B cell (primary cell): ENCODE data around the gene FGD4. TPM values are rescaled to one million over a fixed set of nuclear protein-coding genes. Genes with fewer than 3 reads are reported as not detected.

Experiments
- ATAC-seq: fragments of 200-7000 bp; cut with Tn5 transposase; one replicate; pipeline ENCODE4 v1.10.0; 2021; ENCODE audit warnings: low read depth, mild to moderate bottlenecking, moderate number of reproducible peaks, moderate library complexity
- CTCF ChIA-PET: fragments of 350-600 bp; sonication (Branson Sonifier 250); formaldehyde crosslinking; loops from one replicate; lab custom pipeline; 2021; ENCODE audit warnings: antibody characterized with exemption, inconsistent platforms; lab: Charles Lee
- POLR2A ChIA-PET: fragments of 350-600 bp; sonication (Branson Sonifier 250); formaldehyde crosslinking; loops from one replicate; lab custom pipeline; 2021; ENCODE audit warnings: antibody characterized with exemption; lab: Charles Lee
- DNase-seq: peaks from one replicate; pipeline ENCODE4 v3.0.0; 2013
- H2AFZ ChIP-seq: 2 replicates; pipeline ENCODE4 v1.6.1; 2012; ENCODE audit warnings: mild to moderate bottlenecking, low read depth, low read length; ENCODE audit not compliant: insufficient read depth, poor library complexity, severe bottlenecking
- H3K27ac ChIP-seq, 2 donors: 1 replicate in 1 of 2; 2 replicates in 1 of 2; pipeline ENCODE4 v1.5.1; 2012 to 2013; ENCODE audit warnings: low read length in 2 of 2, mild to moderate bottlenecking in 2 of 2, moderate library complexity in 1 of 2
- H3K27me3 ChIP-seq, 4 experiments: fragments of 200-600 bp in 1 of 4; sonication (generic) in 1 of 4; replicated peaks in 1 of 4; 1 replicate in 2 of 4; 2 replicates in 2 of 4; pipeline versions ENCODE4 v1.6.1 to v1.7.0; 2013 to 2016; ENCODE audit warnings: low read length in 3 of 4, mild to moderate bottlenecking in 2 of 4, mixed read lengths in 1 of 4, moderate library complexity in 1 of 4; ENCODE audit not compliant: insufficient read depth in 4 of 4, control insufficient read depth in 3 of 4; ENCODE audit errors: control extremely low read depth in 1 of 4
- H3K36me3 ChIP-seq, 2 experiments: replicated peaks in 1 of 2; 1 replicate in 1 of 2; 2 replicates in 1 of 2; pipeline versions ENCODE4 v1.6.1 to v1.7.1; 2013; ENCODE audit warnings: low read length in 1 of 2; ENCODE audit not compliant: insufficient read depth in 2 of 2, control insufficient read depth in 1 of 2; ENCODE audit errors: control extremely low read depth in 1 of 2, extremely low read depth in 1 of 2
- H3K4me1 ChIP-seq, 2 donors: fragments of 200-600 bp in 1 of 2; sonication (generic) in 1 of 2; 1 replicate in 1 of 2; 2 replicates in 1 of 2; pipeline versions ENCODE4 v1.5.1 to v1.6.1; 2013 to 2017; ENCODE audit warnings: low read length in 2 of 2; ENCODE audit not compliant: control insufficient read depth in 2 of 2, insufficient read depth in 2 of 2
- H3K4me2 ChIP-seq: replicated peaks from 2 replicates; pipeline ENCODE3; 2012; ENCODE audit warnings: mild to moderate bottlenecking, low read depth, low read length; ENCODE audit not compliant: poor library complexity, severe bottlenecking
- H3K4me3 ChIP-seq, 5 experiments: fragments of 200-600 bp in 1 of 5; sonication (generic) in 1 of 5; 1 replicate in 3 of 5; 2 replicates in 2 of 5; pipeline versions ENCODE4 v1.5.1 to v1.7.0; 2011 to 2016; ENCODE audit warnings: low read length in 4 of 5, mild to moderate bottlenecking in 4 of 5, low read depth in 2 of 5, control low read depth in 1 of 5, moderate library complexity in 1 of 5; ENCODE audit not compliant: insufficient read depth in 1 of 5; ENCODE audit errors: control extremely low read depth in 1 of 5, extremely low read depth in 1 of 5
- H3K79me2 ChIP-seq: fragments of 200-600 bp; sonication (generic); one replicate; pipeline ENCODE4 v1.6.0; 2016; ENCODE audit warnings: low read length; ENCODE audit not compliant: control insufficient read depth, insufficient read depth
- H3K9ac ChIP-seq: fragments of 200-600 bp; sonication (generic); 2 replicates; pipeline ENCODE4 v1.6.1; 2017; ENCODE audit warnings: mild to moderate bottlenecking, low read length, moderate library complexity
- H3K9me3 ChIP-seq, 3 donors: one replicate each; pipeline versions ENCODE4 v1.6.1 to v1.7.1; 2013; ENCODE audit warnings: low read length in 2 of 3; ENCODE audit not compliant: control insufficient read depth in 2 of 3, insufficient read depth in 1 of 3; ENCODE audit errors: control extremely low read depth in 1 of 3
- H4K20me1 ChIP-seq: 2 replicates; pipeline ENCODE4 v1.6.0; 2012; ENCODE audit warnings: mild to moderate bottlenecking, low read length; ENCODE audit not compliant: insufficient read depth, control insufficient read depth, poor library complexity, severe bottlenecking
- H3K27ac Mint-ChIP-seq: one replicate; pipeline ENCODE4 v1.8.0; 2021; ENCODE audit warnings: mixed read lengths
- H3K27me3 Mint-ChIP-seq: one replicate; pipeline ENCODE4 v1.8.0; 2021; ENCODE audit warnings: mixed read lengths
- H3K4me1 Mint-ChIP-seq: one replicate; pipeline ENCODE4 v1.8.0; 2021; ENCODE audit warnings: mixed read lengths
- H3K4me3 Mint-ChIP-seq: one replicate; pipeline ENCODE4 v1.8.0; 2021; ENCODE audit warnings: mixed read lengths
- H3K9me3 Mint-ChIP-seq: one replicate; pipeline ENCODE4 v1.8.0; 2022; ENCODE audit warnings: mixed read lengths; ENCODE audit not compliant: insufficient read depth
- CTCF ChIP-seq: fragments of 200-600 bp; IDR thresholded peaks from one replicate; pipeline ENCODE4 v1.8.0; 2022; ENCODE audit warnings: antibody characterized with exemption, mild to moderate bottlenecking
- EZH2 ChIP-seq: IDR thresholded peaks from 2 replicates; pipeline ENCODE4 v1.6.1; 2012; ENCODE audit warnings: borderline replicate concordance, low read depth, mild to moderate bottlenecking, moderate library complexity, low read length; ENCODE audit not compliant: insufficient read depth, poor library complexity, severe bottlenecking
- WGBS: methylation state at CpG from one replicate; pipeline ENCODE4 v1.1.5; 2013; ENCODE audit warnings: missing lambda C conversion rate; ENCODE audit not compliant: insufficient coverage; 5-methylcytosine and 5-hydroxymethylcytosine counted together
- intact Hi-C: fragments of 100-400 bp; cut with micrococcal nuclease; formaldehyde crosslinking; loops from one replicate; pipeline ENCODE4 v1.10.0; 2022
- polyA plus RNA-seq: library from polyadenylated mRNA; depleted of rRNA; stranded (reverse); fragments of >200 nt; gene quantifications from 2 replicates; pipeline ENCODE4 v1.2.3, GENCODE V29; 2012
- total RNA-seq, 2 donors: library from RNA; stranded (reverse); fragments of 120-200 nt in 1 of 2; gene quantifications; 1 replicate in 1 of 2; 2 replicates in 1 of 2; pipeline versions ENCODE4 v1.2.3 to v1.2.4, GENCODE V29; 2013 to 2022

Gene FGD4
- total and polyA plus RNA-seq, 2 donors (not counting 1 experiment from before 2014, with no cell fraction given): 2.1 to 2.8 TPM

DNA sequence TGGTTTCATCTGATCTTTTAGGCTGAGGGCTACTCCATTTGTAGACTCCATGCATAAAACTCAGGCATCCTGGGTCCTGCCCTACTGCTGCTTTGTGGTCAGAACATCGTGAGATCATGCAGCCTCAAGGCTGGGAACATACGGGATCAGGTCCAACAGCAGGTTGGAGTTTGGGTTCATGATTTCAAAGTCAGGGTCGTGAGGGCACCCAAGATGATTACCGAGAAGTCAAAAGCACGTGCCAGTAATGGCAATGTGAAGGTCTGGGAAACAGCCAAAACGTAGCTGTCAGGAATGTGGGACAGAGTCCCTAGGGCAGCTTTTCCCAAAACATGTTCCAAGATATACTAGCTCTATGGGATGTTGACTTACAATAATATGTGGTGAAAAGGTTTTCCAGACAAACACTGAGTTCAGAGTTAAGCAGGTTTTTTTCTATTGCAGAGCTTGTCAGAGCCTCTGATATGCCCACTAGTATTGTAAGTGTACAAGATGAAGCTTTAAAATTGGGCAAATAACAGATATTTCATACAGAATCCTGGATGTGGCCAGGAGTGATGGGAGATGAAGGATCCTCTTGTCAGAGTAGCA, 149.4 kb downstream of the FGD4 start:
- Mint-ChIP-seq H3K4me1 (peaks cover 42% of the 10 kb centered on the region), H3K4me3 (no peak overlapping the region), H3K9me3 (no peaks in the 10 kb centered on the region), H3K27me3 (no peaks in the 10 kb centered on the region), H3K27ac (peak overlapping the region; percentile 48)
- 96% methylated on average over 5 of the region's 6 CpGs for WGBS
- H3K79me2 ChIP-seq: peaks cover 22% of the 10 kb centered on the region
- TF ChIP-seq EZH2 (no peak), CTCF (no peak)
- H3K27ac ChIP-seq: peak overlapping the region in 1 of 2 donors; percentile 37
- CTCF ChIA-PET: no interaction called here
- peak overlapping the region; percentile 59 for H2AFZ ChIP-seq
- intact Hi-C loops: no loop called here
- H3K9ac ChIP-seq: peak overlapping the region; percentile 22
- H3K36me3 ChIP-seq: no peaks in the 10 kb centered on the region
- H3K4me2 ChIP-seq: peak overlapping the region; percentile 17
- no peaks in the 10 kb centered on the region for H4K20me1 ChIP-seq
- H3K4me1 ChIP-seq: peaks cover 28 to 39% of the 10 kb centered on the region in 2 donors
- no peak for DNase-seq
- POLR2A ChIA-PET: no interaction called here
- H3K9me3 ChIP-seq: no peaks in the 10 kb centered on the region
- H3K4me3 ChIP-seq: no peak overlapping the region
- no peak for ATAC-seq
- H3K27me3 ChIP-seq: no peaks in the 10 kb centered on the region

DNA sequence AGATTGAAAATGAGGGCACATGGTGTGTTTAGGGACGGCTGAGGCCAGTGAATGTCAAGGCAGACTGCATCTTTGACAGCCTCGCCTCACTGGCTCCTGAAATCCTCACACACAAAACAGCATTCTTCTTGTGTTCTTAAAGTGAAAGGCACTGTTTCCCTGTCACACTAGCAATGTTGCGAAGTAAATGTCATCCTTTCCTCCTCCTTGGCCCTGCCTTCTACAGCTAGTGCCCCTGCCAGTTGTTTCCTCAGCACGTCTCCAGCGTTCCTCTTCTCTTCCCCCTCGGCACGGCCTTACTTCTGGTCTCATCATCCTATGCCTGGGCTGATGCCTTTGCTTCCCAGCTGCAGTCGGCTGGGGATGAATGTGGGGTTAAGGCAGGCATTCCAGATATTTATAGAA, 150.3 kb downstream of the FGD4 start:
- H3K4me1 ChIP-seq: peaks cover 27 to 38% of the 10 kb centered on the region in 2 donors
- no peak for TF ChIP-seq EZH2
- no peak for TF ChIP-seq CTCF
- intact Hi-C loops: no loop called here
- H3K4me3 ChIP-seq: no peak overlapping the region
- H3K4me2 ChIP-seq: peak overlapping the region; percentile 17
- Mint-ChIP-seq H3K4me1 (peaks cover 42% of the 10 kb centered on the region), H3K27ac (peak overlapping the region; percentile 48), H3K27me3 (no peaks in the 10 kb centered on the region), H3K4me3 (peak overlapping the region; percentile 38), H3K9me3 (no peaks in the 10 kb centered on the region)
- no peaks in the 10 kb centered on the region for H3K9me3 ChIP-seq
- DNase-seq (no peak), ATAC-seq (peak; percentile 45)
- peak overlapping the region in 1 of 2 donors; percentile 37 for H3K27ac ChIP-seq
- peak overlapping the region; percentile 22 for H3K9ac ChIP-seq
- ChIA-PET CTCF (no interaction called here), POLR2A (no interaction called here)
- H3K36me3 ChIP-seq: no peaks in the 10 kb centered on the region
- H4K20me1 ChIP-seq: no peaks in the 10 kb centered on the region
- WGBS: 55% methylated on average over 1 of the region's 8 CpGs
- peaks cover 25% of the 10 kb centered on the region for H3K79me2 ChIP-seq
- peak overlapping the region; percentile 59 for H2AFZ ChIP-seq
- H3K27me3 ChIP-seq: no peaks in the 10 kb centered on the region
